Measurements from ENCODE around the gene TMEM256. TPM values are rescaled to one million over a fixed set of nuclear protein-coding genes. Genes with fewer than 3 reads are reported as not detected.

The TMEM256 gene
- total and polyA plus RNA-seq, 9 of the 15 experiments (the other 6 are each of a cell fraction or from before 2014, with no cell fraction given): 43.4 to 177 (median 68.5) TPM

DNA sequence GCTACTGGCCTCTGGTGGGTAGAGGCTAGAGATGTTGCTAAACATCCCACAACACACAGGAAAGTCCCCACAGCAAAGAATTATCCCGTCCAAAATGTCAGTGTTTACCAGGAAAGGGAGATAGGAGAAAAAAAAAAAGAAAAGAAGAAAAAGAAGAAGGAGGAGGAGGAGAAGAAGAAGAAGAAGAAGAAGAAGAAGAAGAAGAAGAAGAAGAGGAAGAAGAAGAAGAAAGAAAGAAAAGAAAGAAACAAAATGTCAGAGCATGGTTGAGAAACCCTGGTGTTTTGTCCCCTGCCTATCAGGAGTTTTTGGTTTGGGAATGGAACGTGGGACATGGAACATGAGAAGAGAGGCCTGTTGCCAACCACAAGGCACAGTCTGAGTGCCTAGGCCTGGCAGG lies 46.5 kb downstream of the TMEM256 start:
- 15% methylated on average over 2 of the region's 2 CpGs for WGBS (ENCODE audit: insufficient coverage, low coverage, missing lambda C conversion rate)
- intact Hi-C loops (cut with micrococcal nuclease): loop anchor here (5.0 kb wide), 2 partner anchors 145 to 205 kb away; partner anchors contain the start of gene SENP3
- no peak for ATAC-seq
- Histone ChIP-seq H3K27ac (ENCODE audit: extremely low read depth, low read depth, low read length) (no peak overlapping the region), H3K4me2 (ENCODE audit: insufficient read depth, low read length) (no peak overlapping the region), H3K79me2 (ENCODE audit: control insufficient read depth, insufficient read depth, low read length) (no peaks in the 10 kb centered on the region; the same call in 2 of the 3 replicates), H3K9ac (ENCODE audit: insufficient read depth in 1 of 2, low read depth in 2 of 2, low read length in 2 of 2) (no peak overlapping the region), H3K9me3 (replicated peaks; ENCODE audit: control insufficient read depth, insufficient read depth, low read depth, low read length) (no peaks in the 10 kb centered on the region), H3K36me3 (ENCODE audit: control insufficient read depth, insufficient read depth, low read length) (no peaks in the 10 kb centered on the region), H3K4me1 (replicated peaks in 1 of 2; ENCODE audit: control insufficient read depth in 2 of 2, insufficient read depth in 2 of 2, low read length in 2 of 2) (peaks cover 0 to 25% of the 10 kb centered on the region in 2 experiments; a peak in 3 of 5 replicates), H3K27me3 (ENCODE audit: control insufficient read depth in 2 of 2, insufficient read depth in 2 of 2, low read length in 2 of 2) (no peaks in the 10 kb centered on the region), H4K20me1 (replicated peaks; ENCODE audit: control insufficient read depth, insufficient read depth, low read length) (no peaks in the 10 kb centered on the region), H3K4me3 (no peak overlapping the region), H2AFZ (ENCODE audit: low read depth, low read length) (no peak overlapping the region), H3K9me1 (ENCODE audit: control insufficient read depth, insufficient read depth, low read length) (no peaks in the 10 kb centered on the region)
- no peak for FAIRE-seq
- no TSS peak for BruUV-seq (replicated peaks)
- ChIA-PET POLR2A (interaction anchor here (1.1 to 1.6 kb wide), 2 partner anchors 13 to 128 kb away, joined by 3 to 7 read pairs; no protein-coding TSS in a partner anchor), CTCF (ENCODE audit: low intra/inter-chr PET ratio) (no interaction called here)
- in situ Hi-C loops (cut with MboI): loop anchor here (10.0 kb wide), 1 partner anchor 197 kb away; the partner anchor contains the start of gene TNFSF13
- DNase-seq (ENCODE audit: extremely low read depth in 1 of 4, low spot score in 3 of 4): no peak
- TF ChIP-seq HMG20B (CRISPR knock-in tag; IDR thresholded peaks at IDR 0.05): no peak
- TF ChIP-seq, protein P1, sequence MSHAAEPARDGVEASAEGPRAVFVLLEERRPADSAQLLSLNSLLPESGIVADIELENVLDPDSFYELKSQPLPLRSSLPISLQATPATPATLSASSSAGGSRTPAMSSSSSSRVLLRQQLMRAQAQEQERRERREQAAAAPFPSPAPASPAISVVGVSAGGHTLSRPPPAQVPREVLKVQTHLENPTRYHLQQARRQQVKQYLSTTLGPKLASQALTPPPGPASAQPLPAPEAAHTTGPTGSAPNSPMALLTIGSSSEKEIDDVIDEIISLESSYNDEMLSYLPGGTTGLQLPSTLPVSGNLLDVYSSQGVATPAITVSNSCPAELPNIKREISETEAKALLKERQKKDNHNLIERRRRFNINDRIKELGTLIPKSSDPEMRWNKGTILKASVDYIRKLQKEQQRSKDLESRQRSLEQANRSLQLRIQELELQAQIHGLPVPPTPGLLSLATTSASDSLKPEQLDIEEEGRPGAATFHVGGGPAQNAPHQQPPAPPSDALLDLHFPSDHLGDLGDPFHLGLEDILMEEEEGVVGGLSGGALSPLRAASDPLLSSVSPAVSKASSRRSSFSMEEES (CRISPR knock-in tag; IDR thresholded peaks at IDR 0.05): no peak
- TF ChIP-seq HSF4 (CRISPR knock-in tag; IDR thresholded peaks at IDR 0.05; ENCODE audit: borderline replicate concordance): no peak
- TF ChIP-seq, protein P2, sequence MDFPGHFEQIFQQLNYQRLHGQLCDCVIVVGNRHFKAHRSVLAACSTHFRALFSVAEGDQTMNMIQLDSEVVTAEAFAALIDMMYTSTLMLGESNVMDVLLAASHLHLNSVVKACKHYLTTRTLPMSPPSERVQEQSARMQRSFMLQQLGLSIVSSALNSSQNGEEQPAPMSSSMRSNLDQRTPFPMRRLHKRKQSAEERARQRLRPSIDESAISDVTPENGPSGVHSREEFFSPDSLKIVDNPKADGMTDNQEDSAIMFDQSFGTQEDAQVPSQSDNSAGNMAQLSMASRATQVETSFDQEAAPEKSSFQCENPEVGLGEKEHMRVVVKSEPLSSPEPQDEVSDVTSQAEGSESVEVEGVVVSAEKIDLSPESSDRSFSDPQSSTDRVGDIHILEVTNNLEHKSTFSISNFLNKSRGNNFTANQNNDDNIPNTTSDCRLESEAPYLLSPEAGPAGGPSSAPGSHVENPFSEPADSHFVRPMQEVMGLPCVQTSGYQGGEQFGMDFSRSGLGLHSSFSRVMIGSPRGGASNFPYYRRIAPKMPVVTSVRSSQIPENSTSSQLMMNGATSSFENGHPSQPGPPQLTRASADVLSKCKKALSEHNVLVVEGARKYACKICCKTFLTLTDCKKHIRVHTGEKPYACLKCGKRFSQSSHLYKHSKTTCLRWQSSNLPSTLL (IDR thresholded peaks at IDR 0.05): no peak
- no peak for TF ChIP-seq TAL1 (IDR thresholded peaks at IDR 0.05)
- TF ChIP-seq, protein P3, sequence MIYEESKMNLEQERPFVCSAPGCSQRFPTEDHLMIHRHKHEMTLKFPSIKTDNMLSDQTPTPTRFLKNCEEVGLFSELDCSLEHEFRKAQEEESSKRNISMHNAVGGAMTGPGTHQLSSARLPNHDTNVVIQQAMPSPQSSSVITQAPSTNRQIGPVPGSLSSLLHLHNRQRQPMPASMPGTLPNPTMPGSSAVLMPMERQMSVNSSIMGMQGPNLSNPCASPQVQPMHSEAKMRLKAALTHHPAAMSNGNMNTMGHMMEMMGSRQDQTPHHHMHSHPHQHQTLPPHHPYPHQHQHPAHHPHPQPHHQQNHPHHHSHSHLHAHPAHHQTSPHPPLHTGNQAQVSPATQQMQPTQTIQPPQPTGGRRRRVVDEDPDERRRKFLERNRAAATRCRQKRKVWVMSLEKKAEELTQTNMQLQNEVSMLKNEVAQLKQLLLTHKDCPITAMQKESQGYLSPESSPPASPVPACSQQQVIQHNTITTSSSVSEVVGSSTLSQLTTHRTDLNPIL (CRISPR knock-in tag; IDR thresholded peaks at IDR 0.05): no peak
- no peak for TF ChIP-seq TOE1 (IDR thresholded peaks at IDR 0.05; ENCODE audit: borderline replicate concordance)
- TF ChIP-seq TOE1 (CRISPR knock-in tag; IDR thresholded peaks at IDR 0.05; ENCODE audit: borderline replicate concordance, low read depth): no peak
- TF ChIP-seq CBX2 (IDR thresholded peaks at IDR 0.05; ENCODE audit: insufficient read depth, low read length, poor library complexity, severe bottlenecking): no peak
- TF ChIP-seq NFIX (CRISPR knock-in tag; IDR thresholded peaks at IDR 0.05; ENCODE audit: low read depth): no peak
